Activated T-cell treated with anti-CD3 and anti-CD28 coated beads, Interleukin-2, amount 50 U/mL, for 48 hours (primary cell): ENCODE measurements around the gene P2RX6.
A peak's percentile ranks its signal among the peaks of the same experiment; 100 is the strongest.
"Not testable (repeated sequence)": the region's sequence is repeated elsewhere in the genome, so short reads cannot be mapped to it uniquely, and the experiment has no call there.

Experiments used
- DNase-seq, 2 experiments: peaks; one replicate each; pipeline ENCODE4 v3.0.0-alpha.2; 2020

Gene P2RX6

DNA sequence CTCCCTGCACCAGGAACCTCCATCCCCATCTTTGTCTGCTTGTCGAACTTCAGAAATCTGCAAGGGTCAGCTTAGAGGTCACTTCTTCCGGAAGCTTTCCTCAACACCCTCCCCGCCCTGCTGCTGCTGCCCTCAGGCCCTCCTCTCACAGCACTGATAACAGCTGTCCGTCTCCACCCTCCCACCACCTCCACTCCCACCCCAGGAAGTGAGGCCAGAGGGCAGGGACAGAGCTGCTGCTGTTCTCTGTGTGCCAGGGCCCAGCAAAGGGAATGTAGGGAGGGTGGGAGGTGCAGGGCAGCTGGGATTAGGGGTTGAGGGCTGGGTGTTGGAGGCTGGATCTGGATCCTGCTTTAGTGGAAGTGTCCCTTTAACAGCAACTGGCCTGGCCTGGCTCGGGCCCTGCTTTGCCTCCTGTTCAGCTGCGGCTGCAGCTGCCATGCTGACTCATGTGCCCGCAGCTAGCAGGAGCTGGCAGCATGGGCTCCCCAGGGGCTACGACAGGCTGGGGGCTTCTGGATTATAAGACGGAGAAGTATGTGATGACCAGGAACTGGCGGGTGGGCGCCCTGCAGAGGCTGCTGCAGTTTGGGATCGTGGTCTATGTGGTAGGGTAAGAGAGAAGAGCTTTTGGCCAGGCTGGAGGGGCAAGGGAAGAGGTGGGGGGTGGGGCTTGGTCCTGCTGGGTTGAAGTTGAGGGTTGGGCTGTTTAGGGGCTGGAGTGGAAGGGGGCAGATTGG lies at the start of gene P2RX6:
Gene P2RX6 (plus strand): TSS at position 440 of the 740 bp plus-strand sequence. CDS start 10 bp downstream, at position 450.
- DNase-seq: peak in 1 of 2 experiments; percentile 25

DNA sequence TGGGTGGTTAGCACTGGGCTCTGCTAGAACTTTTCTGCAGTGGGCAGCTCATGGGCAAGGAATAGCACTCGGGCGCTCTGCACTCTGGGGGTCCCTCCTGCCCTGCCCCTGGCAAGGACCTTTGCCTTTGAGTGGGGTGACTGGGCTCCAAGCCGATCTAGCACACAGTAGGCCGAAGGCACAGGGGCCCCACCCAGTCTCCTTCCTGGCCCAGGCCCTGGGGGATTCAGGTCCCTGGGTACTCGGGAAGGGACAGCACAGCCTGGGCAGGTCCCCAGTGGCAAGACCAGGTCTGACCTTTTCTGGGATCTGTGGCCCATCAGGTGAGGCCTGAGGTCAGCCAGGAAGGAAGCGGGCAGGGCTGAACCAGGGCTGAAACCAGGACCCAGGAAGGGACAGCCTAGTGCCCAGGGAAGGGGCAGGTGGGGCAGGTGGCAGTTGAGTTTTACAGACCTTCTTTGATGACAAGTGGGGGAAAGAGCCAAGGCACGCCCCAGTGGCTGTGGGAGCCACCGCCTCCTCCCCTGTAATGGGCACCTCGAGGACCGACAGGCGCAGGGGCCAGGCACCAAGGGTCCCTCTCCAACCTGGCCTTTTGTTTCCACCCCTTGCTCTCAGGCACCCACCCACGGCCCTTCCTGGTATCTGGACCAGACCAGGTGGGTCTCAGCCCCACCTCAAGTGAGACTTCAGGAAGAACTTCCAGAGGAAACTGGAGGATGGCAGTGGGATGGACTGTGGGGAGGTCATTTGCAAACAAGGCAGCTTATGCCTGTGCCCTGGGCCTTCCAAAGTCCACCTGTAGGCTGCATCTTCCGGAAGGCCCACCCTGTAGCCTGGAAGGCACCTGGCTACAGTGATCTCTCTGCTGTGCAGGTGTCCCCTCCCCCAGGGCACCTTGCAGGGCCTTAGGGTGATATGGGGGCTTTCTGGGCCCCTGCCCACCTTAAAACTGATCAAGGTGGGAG lies 48.8 kb upstream of the P2RX6 start:
- DNase-seq: no peak

DNA sequence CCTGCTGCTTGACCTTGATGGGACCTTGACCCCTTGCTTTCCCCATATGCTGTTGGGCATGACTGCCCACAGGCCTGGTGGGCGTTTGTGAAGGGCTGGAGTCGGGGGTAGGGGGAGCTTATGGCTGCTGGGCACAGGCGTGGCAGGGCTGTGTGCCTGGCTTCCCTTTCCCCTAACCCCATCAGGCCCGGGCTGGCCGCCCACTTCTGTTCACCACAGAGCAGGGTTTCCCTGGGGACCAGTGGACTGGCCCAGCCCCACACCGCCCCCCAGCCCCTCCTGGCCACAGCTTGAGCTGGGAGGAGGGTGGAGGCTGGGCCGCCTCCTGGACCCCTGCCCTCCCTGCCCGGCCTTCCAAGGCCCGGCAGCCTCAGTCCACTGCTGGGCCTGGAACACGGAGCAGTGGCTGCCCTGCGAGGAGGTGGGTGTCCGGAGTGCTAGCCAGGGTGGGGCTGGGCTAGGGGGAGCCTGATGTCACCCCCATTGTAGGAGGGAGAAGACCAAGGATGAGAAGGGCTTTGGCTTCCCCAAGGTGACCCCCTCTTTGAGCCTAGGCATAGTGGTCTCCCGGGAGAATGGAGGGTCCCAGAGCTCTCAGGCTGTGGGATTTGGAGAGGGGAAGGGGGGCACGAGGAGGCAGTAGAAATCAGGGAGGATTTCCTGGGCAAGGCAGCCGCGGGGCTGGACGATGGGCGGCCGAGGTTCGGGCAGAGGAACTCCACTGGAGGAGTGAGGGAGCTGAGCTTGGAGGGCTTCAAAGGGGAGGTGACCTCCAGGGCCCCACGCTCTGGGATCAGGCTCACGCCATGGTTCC lies 47.9 kb upstream of the P2RX6 start, which contains the start of gene AIFM3:
Gene AIFM3 (plus strand): TSS at position 373 of the 814 bp plus-strand sequence. CDS start 690 bp downstream, outside the sequence.
- DNase-seq: no peak

DNA sequence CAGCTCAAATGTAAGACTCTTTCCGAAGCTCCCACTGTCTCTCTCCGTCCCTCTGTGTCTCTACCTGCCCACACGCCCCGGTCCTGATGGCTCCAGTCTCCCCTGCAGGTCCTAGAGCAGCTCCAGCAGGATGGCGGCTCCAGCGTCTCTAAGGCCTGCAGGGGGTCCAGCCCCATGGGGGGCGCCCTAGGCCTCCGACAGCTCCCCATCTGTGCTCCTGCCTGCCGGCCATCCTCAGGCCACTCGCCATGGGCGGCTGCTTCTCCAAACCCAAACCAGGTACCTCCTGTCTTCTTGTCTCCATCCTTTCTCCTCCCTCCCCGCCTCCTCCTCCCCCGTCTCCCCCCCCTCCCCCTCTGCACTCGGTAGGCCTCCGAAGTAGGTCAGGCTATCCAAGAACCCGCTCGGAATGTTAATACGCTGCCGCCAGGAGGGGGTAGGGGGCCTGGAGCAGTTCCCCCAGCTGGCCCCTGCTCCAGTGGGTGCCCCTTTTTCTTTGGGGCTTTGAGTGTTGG lies 47.2 kb upstream of the P2RX6 start:
- DNase-seq: no peak

DNA sequence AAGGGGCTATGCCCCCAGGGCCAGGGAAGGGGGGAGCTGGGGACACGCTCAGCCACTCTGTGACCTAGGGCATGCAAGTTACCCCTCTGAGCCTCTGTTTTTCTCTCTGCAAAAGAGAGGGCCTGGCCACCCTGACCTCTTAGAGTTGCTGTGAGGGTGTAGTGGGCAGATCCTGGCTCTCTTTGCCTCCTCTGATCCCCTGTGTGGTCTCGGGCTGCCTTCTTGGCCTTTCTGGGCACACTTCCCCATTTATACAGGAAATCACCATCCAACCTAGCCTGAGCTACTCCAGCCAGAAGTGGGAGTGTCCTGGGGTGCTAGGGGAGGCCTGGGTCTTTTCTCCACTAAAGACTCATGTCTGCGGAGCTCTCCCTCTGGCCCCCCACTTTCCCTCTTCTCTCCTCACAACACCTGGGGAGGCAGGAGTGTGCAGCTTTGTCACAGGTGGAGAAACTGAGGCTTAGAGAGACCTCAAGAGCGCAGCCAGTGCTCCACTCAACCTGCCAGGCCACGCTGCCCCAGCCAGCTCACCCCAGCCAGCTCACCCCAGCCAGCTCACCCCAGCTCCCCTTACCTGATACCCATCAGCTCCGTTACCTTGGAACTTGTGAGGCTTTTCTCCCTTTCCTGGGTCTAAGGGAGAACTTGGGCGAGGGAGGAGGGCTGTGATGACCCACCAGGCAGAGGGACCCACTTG lies 46.5 kb upstream of the P2RX6 start:
- DNase-seq: no peak

DNA sequence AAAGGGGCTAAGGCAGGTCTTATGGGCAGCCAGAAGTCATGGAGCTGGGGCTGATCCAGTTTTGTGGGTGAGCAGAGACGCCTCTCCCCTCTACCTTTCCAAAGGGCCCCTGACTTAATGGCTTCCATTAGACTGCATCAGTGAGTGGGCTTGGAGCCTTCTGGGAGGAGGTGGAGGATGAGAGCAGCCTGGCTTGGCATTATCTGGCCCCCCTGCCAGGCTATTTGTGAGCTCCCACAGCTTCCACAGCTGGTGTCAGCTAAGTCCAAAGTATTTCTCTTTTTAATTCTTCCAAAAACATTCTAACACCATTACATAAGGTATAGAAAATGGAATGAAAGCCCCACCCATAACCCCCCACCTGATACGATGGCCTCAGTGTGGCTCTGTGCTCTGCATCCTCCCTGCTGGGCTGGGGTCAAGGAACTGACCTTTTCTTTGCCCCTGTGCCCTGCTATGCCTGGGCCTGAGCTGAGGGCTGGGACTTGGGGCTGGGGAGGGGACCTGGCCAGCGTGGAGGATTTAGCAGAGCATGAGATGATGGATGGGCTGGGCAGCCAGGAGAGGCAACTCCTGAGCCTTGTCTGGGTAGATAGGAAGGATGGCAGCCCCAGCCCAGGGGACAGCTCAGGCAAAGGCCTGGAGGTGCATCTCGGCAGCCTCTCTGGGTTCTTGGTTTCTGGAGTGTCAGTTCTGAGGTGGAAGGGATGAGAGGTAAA lies 43.9 kb upstream of the P2RX6 start:
- no peak for DNase-seq

DNA sequence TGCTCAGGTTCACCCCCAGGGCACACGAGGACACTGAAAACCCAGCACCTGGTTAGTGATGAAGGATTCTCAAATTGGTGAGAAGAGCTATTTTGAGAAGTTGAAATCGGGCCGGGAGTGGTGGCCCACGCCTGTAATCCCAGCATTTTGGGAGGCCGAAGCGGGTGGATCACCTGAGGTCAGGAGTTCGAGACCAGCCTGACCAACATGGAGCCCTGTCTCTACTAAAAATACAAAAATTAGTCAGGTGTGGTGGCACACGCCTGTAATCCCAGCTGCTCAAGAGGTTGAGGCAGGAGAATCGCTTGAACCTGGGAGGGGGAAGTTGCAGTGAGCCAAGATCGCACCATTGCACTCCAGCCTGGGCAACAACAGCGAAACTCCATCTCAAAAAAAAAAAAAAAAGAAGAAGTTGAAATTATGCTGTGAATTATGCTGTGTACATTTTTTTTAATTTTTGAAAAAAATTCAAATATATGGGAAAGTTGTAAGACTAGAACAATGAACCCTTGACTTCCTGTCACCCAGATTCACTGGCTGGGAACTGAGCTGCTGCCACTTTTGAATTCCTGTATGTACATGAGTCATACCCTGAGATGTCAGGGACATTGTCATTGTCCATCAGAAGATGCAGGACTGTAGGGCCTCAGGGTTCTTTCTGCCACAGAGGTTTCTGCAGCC lies 42.8 kb upstream of the P2RX6 start:
- not testable (repeated sequence) for DNase-seq

DNA sequence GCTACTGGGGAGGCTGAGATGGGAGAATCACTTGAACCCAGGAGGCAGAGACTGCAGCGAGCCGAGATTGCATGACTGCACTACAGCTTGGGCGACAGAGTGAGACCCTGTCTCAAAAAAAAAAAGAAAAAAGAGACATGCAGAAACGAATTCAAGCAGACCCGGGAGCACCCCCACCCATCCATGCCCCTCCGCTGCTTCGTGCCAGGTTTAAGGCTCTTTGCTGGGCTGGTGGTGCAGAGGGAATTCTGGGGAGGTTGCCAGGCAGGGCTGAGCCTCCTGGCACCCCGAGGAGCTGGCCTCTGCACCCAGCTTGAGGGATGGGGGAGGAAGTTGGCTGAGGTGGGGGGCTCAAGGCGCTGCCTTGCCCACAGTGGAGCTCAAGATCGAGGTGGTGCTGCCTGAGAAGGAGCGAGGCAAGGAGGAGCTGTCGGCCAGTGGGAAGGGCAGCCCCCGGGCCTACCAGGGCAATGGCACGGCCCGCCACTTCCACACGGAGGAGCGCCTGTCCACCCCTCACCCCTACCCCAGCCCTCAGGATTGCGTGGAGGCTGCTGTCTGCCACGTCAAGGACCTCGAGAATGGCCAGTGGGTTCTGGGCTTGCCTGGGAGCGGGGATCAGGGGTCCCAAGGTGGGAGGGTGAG lies 41.9 kb upstream of the P2RX6 start:
- DNase-seq: no peak

DNA sequence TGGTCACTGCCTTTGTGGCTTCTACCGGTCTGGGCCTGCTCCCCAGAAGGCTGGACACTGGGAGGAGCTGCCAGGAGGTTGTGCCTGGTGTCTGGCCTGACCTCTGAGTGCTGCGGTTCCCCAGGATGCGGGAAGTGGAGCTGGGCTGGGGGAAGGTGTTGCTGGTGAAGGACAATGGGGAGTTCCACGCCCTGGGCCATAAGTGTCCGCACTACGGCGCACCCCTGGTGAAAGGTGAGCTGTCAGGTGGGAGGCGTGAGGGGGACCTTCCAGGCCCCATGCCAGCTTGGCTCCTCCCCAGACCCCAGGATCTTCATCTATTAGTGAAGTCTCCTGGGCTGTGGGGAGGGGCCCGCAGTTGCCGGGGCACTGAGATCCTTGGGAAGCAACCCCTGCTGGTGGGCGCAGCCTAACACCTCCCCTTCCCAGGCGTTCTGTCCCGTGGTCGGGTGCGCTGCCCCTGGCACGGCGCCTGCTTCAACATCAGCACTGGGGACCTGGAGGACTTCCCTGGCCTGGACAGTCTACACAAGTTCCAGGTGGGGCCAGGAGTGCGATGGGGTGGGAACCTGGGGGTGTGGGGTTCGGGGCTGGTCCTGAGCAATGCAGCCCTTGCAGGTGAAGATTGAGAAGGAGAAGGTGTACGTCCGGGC lies 41.2 kb upstream of the P2RX6 start:
- DNase-seq: no peak

DNA sequence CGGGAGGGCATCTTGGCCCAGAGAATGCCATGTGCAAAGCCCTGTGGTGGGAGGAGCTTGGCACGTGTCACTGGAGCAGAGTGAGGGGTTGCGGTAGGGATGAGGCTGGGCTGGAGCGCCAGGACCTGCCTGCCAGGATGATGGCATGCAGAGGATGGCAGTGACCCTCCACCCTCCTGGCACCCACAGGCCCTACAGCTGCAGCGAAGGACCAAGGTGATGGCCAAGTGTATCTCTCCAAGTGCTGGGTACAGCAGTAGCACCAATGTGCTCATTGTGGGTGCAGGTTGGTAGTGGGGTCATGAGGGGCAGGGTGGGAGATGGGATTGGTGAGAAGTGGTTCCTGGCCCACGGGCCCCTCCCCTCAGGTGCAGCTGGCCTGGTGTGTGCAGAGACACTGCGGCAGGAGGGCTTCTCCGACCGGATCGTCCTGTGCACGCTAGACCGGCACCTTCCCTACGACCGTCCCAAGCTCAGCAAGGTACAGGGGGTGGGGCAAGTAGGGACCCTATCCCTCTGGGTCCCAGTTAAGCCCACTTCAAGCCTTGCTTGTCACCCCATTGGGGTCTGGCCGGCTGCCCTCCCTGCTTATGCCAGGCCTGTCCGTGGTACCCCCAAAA lies 40.5 kb upstream of the P2RX6 start:
- DNase-seq: no peak

DNA sequence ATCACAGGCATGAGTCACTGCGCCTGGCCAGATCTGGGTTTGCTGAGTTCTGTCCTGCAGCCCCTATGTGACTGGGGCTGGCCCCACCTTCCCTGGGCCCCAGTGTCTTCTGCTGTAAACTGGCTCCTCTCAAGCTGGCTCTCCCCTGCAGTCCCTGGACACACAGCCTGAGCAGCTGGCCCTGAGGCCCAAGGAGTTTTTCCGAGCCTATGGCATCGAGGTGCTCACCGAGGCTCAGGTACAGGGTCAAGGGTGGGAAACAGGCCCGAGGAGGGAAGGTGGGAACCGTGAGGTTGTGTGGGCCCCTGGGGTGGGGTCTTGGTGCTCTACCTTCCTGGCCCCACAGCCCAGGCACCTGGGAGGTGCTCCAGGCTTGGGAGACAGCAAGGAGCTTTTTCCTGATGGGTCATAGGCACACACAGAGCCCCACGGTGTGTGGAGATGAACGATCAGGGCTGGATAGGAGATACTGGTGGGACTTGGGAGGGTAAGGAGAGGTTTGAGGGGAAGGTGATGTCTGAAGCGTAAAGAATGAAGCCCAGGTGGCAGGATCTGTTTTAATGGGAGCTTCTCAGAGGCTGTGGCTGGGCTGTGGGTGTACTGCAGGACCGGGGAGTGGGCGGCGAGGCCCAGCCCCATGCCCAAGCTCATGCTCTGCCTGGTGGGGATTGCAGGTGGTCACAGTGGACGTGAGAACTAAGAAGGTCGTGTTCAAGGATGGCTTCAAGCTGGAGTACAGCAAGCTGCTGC lies 39.2 kb upstream of the P2RX6 start:
- no peak for DNase-seq

DNA sequence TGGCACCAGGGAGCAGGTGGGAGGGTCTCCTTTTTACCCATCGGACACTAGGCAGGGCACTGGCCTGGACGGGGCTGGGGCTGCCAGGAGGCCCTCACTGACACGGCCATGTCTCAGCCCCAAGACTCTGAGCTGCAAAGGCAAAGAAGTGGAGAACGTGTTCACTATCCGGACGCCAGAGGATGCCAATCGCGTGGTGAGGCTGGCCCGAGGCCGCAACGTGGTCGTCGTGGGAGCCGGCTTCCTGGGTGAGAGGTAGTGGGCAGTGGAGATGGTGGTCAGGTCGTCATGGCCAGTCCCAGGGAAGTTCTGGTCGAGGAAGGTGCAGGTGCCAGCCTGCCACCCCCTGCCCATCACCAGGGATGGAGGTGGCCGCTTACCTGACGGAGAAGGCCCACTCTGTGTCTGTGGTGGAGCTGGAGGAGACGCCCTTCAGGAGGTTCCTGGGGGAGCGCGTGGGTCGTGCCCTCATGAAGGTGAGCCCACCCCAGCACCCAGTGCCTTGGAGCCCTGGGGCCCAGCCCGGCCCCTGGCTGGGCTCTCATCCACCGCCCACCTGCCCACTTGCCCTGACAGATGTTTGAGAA lies 38.6 kb upstream of the P2RX6 start:
- no peak for DNase-seq

DNA sequence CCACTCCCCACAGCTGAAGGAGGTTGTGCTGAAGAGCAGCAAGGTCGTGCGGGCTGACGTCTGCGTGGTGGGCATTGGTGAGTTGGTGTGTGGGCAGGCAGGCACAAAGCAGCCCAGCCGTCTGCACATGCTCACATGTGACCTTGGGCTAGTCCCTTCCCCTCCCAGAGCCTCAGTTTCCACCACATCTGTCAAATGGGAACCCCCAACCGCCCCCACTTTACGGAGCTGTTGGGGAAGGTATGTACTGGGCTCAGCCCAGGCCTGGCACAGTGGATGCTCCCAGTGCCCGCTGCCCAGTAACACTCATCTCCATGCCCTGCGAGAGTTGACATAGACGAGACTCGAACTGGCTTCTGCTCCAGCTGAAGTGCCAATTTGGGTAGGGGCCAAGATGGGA lies 37.9 kb upstream of the P2RX6 start:
- no peak for DNase-seq

DNA sequence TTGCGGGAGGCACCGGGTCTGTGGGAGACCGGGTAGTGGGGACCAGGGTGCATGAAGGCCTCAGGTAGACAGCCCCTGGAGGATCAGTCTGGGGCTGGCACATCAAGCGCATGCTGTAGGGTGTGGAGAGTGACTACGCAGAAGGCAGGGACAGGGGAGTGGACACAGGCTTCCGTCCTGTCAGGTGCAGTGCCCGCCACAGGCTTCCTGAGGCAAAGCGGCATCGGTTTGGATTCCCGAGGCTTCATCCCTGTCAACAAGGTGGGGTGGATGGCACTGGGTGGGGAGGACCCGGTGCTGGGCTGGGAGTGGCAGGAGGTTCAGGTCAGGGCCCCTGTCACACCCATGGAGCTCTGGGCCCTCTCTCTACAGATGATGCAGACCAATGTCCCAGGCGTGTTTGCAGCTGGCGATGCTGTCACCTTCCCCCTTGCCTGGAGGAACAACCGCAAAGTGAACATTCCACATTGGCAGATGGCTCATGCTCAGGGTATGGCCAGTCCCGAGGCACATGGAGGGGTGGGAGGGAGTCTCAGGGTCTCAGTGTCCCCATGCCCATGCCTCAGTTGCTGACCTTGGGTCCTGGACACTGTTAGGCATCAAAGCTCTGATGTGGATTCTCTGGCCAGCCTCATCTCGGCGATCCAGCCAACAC lies 37.3 kb upstream of the P2RX6 start:
- no peak for DNase-seq

DNA sequence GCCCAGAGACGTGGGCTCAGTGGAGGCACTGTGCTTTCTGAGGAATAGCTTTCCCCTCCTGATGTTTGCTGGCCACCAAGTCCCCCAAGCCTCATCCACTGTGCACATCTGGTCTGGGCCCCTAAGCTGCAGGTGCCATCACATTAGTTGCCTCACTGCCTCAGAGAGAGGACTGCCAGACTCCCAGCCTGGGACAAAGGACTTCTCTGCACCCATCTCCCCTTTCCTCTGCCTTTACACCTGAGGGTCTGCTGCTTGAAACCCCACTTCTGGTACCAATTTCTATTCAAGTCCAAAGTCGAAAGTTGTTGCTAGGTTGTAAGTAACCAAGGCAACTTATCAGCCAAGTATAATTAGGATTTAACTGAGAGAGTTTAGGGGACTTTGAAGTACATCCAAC lies 36.5 kb upstream of the P2RX6 start:
- no peak for DNase-seq

DNA sequence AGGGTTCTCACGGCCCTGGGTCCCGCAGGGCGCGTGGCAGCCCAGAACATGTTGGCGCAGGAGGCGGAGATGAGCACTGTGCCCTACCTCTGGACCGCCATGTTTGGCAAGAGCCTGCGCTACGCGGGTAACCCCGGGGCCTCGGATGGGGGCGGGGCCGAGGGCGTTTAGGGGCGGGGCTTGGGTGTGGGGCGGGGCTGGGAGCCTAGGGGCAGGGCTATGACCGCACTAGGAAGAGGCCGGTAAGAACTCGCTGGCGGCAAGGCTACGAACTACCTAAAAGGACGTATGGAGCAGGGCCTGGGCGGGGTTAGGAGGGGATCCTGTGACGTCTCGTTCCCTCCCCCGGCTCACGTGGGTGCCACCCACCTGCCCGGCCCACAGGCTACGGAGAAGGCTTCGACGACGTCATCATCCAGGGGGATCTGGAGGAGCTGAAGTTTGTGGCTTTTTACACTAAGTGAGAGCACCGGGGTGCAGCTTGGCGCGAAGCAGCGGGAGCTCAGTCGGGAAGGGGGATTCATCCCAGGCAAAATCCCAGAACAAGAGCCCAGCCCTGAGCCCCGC lies 35.6 kb upstream of the P2RX6 start:
- DNase-seq: peak; percentile 82

DNA sequence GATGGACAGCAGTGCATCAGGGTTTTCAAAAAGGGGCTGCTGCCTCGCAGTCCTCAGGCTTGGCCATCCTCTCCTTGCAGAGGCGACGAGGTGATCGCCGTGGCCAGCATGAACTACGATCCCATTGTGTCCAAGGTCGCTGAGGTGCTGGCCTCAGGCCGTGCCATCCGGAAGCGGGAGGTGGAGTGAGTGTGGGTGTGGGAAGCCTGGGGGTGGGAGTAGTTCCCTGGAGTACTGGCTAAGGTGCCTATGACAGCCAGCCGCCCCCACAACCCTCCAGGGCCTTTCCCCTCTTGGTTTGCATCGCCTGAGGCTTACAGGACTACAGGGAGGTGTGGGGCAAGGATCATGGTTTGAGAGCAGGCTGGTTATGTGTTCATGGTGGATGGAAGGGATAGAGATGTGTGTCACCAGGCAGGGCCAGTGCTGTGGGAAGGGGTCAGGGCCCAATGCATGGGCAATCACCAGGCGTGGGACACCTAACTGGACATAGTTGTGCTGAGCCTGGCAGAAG lies 35.0 kb upstream of the P2RX6 start:
- no peak for DNase-seq
